HepG2 (cell line): ENCODE measurements around the gene KPNA3. TPM values are rescaled to one million over a fixed set of nuclear protein-coding genes. Genes with fewer than 3 reads are reported as not detected.

Experiments
- ARID2 ChIP-seq: sonication (generic); formaldehyde crosslinking; IDR thresholded peaks from 2 replicates; pipeline ENCODE4 v1.8.1; 2022; ENCODE audit warnings: mild to moderate bottlenecking, missing genetic modification reagents, borderline replicate concordance
- E2F2 ChIP-seq: sonication (generic); formaldehyde crosslinking; IDR thresholded peaks from 2 replicates; pipeline ENCODE4 v1.4.0; 2020; ENCODE audit warnings: missing genetic modification reagents, borderline replicate concordance
- KDM4B ChIP-seq: sonication (generic); formaldehyde crosslinking; IDR thresholded peaks from 2 replicates; pipeline ENCODE4 v1.4.0; 2020; ENCODE audit warnings: missing genetic modification reagents
- NFATC3 ChIP-seq: sonication (generic); formaldehyde crosslinking; IDR thresholded peaks from 2 replicates; pipeline ENCODE4 v1.5.1; 2020; ENCODE audit warnings: mild to moderate bottlenecking, missing genetic modification reagents
- PITX1 ChIP-seq: sonication (generic); formaldehyde crosslinking; IDR thresholded peaks from 2 replicates; pipeline ENCODE4 v1.5.1; 2020; ENCODE audit warnings: mild to moderate bottlenecking, missing genetic modification reagents
- POGK ChIP-seq: sonication (generic); formaldehyde crosslinking; conservative IDR thresholded peaks from 2 replicates; pipeline ENCODE4 v1.8.0; 2022; ENCODE audit warnings: mild to moderate bottlenecking, moderate library complexity, missing genetic modification reagents
- SIN3B ChIP-seq: fragments of 150-350 bp; IDR thresholded peaks from 2 replicates; pipeline ENCODE4 v1.6.1; 2014; ENCODE audit warnings: low read length
- SMARCE1 ChIP-seq: fragments of 450-650 bp; IDR thresholded peaks from 2 replicates; pipeline ENCODE4 v1.6.1; 2017; ENCODE audit warnings: borderline replicate concordance
- SP5 ChIP-seq: IDR thresholded peaks from 2 replicates; pipeline ENCODE4 v1.6.1; 2016; ENCODE audit warnings: low read depth, borderline replicate concordance
- SPEN ChIP-seq: sonication (generic); formaldehyde crosslinking; IDR thresholded peaks from 2 replicates; pipeline ENCODE4 v1.5.1; 2020; ENCODE audit warnings: low read depth, mild to moderate bottlenecking, missing genetic modification reagents
- STAT6 ChIP-seq: sonication (generic); formaldehyde crosslinking; IDR thresholded peaks from 2 replicates; pipeline ENCODE4 v1.4.0; 2020; ENCODE audit warnings: missing genetic modification reagents, mild to moderate bottlenecking, borderline replicate concordance
- TRIM22 ChIP-seq: fragments of 450-650 bp; IDR thresholded peaks from 2 replicates; pipeline ENCODE4 v1.6.1; 2017
- ZBTB33 ChIP-seq: sonication (generic); formaldehyde crosslinking; IDR thresholded peaks from 2 replicates; pipeline ENCODE4 v1.4.0; 2020; ENCODE audit warnings: missing genetic modification reagents
- ZNF761 ChIP-seq: sonication (generic); formaldehyde crosslinking; conservative IDR thresholded peaks from 2 replicates; pipeline ENCODE4 v1.4.0; 2020; ENCODE audit warnings: mild to moderate bottlenecking, missing genetic modification reagents
- ZNF839 ChIP-seq: sonication (generic); formaldehyde crosslinking; IDR thresholded peaks from 2 replicates; pipeline ENCODE4 v1.4.0; 2020; ENCODE audit warnings: missing genetic modification reagents, mild to moderate bottlenecking, borderline replicate concordance
- ZXDC ChIP-seq: sonication (generic); formaldehyde crosslinking; IDR thresholded peaks from 2 replicates; pipeline ENCODE4 v1.5.0; 2020; ENCODE audit warnings: mild to moderate bottlenecking, missing genetic modification reagents
- polyA plus RNA-seq, 8 experiments: library from polyadenylated mRNA; depleted of rRNA in 3 of 8; stranded (reverse) in 7 of 8; unstranded in 1 of 8; fragments of >200 nt; fragmentation: Illumina TruSeq in 4 of 8; extraction: Trizol in 4 of 8; gene quantifications; 2 replicates each; pipeline versions ENCODE4 v1.2.1 to v1.2.3, GENCODE V29; 2011 to 2016; ENCODE audit warnings: low read depth in 4 of 8, missing spikeins in 1 of 8, mixed read lengths in 1 of 8; ENCODE audit not compliant: insufficient read depth in 1 of 8
- total RNA-seq, 5 experiments: library from RNA; depleted of rRNA; stranded (reverse); fragments of >200 nt; fragmentation: Illumina TruSeq; extraction: Trizol; gene quantifications; 2 replicates each; pipeline ENCODE4 v1.2.3, GENCODE V29; 2016; ENCODE audit warnings: low read depth in 1 of 5

Gene KPNA3
- total and polyA plus RNA-seq, 2 of the 13 experiments (the other 11 are each of a cell fraction or from before 2014, with no cell fraction given) = 13.0 to 28.9 TPM

- TF ChIP-seq POGK (CRISPR knock-in tag) (peak; percentile 88), KDM4B (CRISPR knock-in tag) (no peak), STAT6 (CRISPR knock-in tag) (no peak), PITX1 (CRISPR knock-in tag) (peak; percentile 42; the same call in 1 of the 2 replicates), NFATC3 (CRISPR knock-in tag) (no peak), SMARCE1 (no peak), SPEN (CRISPR knock-in tag) (peak; percentile 48; the same call in 1 of the 2 replicates), ZNF839 (CRISPR knock-in tag) (no peak), SP5 (CRISPR knock-in tag) (peak; percentile 76), TRIM22 (no peak), ZNF761 (peak; percentile 84; the same call in 1 of the 2 replicates), ZXDC (peak; percentile 82; the same call in 1 of the 2 replicates), ZBTB33 (CRISPR knock-in tag) (no peak), SIN3B (peak; percentile 45; the same call in 1 of the 2 replicates), E2F2 (CRISPR knock-in tag) (no peak), ARID2 (no peak)
Measured at GRCh38 chr13:49792550-49793324, at the start of gene KPNA3 (continued).
